ENCODE measurements around the gene CDH9. TPM values are rescaled to one million over a fixed set of nuclear protein-coding genes. Genes with fewer than 3 reads are reported as not detected.

The CDH9 gene
- total RNA-seq, 1 donor from 2014 or later = not detected

DNA sequence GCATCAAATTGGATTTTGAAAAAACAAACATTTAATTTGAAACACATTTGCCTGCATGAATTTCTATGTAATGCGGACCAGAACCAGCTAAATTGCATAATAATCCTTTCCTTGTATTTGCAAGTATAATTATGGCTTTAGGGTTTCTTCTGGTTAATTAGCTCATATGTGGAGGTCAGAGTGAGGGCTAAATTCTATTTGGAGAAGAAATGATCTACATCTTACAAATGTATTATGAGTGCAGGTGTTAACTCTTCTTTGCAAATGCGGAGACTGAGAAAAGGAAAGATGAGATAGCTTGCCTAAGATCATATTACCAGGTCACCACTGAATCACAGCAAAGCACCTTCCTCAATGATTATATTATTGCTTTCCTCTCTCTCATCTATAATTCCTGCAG lies 194.7 kb downstream of the CDH9 start:
- DNase-seq (ENCODE audit: extremely low read depth, low read depth, low spot score) = no peak

DNA sequence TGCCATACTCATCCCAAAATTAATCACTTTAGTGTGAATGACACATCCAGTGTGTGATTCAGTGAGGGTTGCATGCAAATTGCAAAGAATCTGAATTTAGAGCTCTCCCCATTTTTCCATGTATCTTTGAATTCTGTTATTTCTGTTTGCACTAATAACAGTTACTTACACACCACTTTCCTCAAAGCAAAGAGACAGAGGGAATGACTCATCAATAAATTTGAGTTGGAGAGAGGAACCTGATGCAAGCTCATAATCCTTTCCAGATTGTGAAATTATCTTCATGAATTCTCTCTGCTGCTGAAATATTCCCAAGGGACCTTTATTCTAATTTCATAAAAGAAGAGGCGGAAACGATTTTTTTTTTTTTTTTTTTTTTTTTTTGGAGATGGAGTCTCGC lies 204.8 kb downstream of the CDH9 start:
- DNase-seq (ENCODE audit: extremely low read depth, low read depth, low spot score) = no peak
